Endothelial cell of umbilical vein (primary cell): ENCODE results near the gene CABLES1. TPM values are rescaled to one million over a fixed set of nuclear protein-coding genes. Genes with fewer than 3 reads are reported as not detected.

ENCODE experiments used
- BruUV-seq: library from RNA; stranded (reverse); fragments of 400-500 nt; replicated peaks from 2 replicates; lab custom pipeline; 2021; lab: Mats Ljungman, UMichigan
- CTCF ChIA-PET: fragments of 300-600, 350-600 bp; sonication (Branson Sonifier 250); formaldehyde crosslinking; loops from one replicate; lab custom pipeline; 2021; ENCODE audit warnings: antibody characterized with exemption, inconsistent platforms; lab: Charles Lee
- POLR2A ChIA-PET: fragments of 300-600, 350-600 bp; sonication (Branson Sonifier 250); formaldehyde crosslinking; loops from one replicate; lab custom pipeline; 2021; ENCODE audit warnings: antibody characterized with exemption, inconsistent platforms; lab: Charles Lee
- DNase-seq: peaks from one replicate; pipeline ENCODE4 v3.0.0-alpha.2; 2011; ENCODE audit warnings: low read depth, low spot score
- FAIRE-seq: peaks from 2 replicates; lab custom pipeline; 2011; peaks lifted over from hg19 to GRCh38; lab: Jason Lieb, UNC
- H2AFZ ChIP-seq: 2 replicates; pipeline ENCODE4 v1.6.0; 2012; ENCODE audit warnings: low read depth, low read length, control low read depth, inconsistent platforms
- H3K27ac ChIP-seq: 2 replicates; pipeline ENCODE4 v1.5.1; 2011; ENCODE audit warnings: low read depth, mild to moderate bottlenecking, control low read depth, low read length, moderate library complexity; ENCODE audit not compliant: insufficient read depth
- H3K27me3 ChIP-seq, 2 experiments: 2 replicates each; pipeline versions ENCODE4 v1.6.0 to v1.6.1; 2011; ENCODE audit warnings: low read length in 2 of 2, mixed read lengths in 1 of 2; ENCODE audit not compliant: control insufficient read depth in 2 of 2, insufficient read depth in 2 of 2
- H3K36me3 ChIP-seq, 2 experiments: 2 replicates in 1 of 2; 3 replicates in 1 of 2; pipeline ENCODE4 v1.5.1; 2011; ENCODE audit warnings: low read length in 2 of 2, mild to moderate bottlenecking in 1 of 2, moderate library complexity in 1 of 2; ENCODE audit not compliant: control insufficient read depth in 2 of 2, insufficient read depth in 2 of 2; ENCODE audit errors: extremely low read depth in 1 of 2
- H3K4me1 ChIP-seq: 3 replicates; pipeline ENCODE4 v1.5.1; 2011; ENCODE audit warnings: mild to moderate bottlenecking, low read length; ENCODE audit not compliant: control insufficient read depth, insufficient read depth; ENCODE audit errors: extremely low read depth
- H3K4me2 ChIP-seq: 2 replicates; pipeline ENCODE4 v1.6.1; 2011; ENCODE audit warnings: low read length, control low read depth, mixed read lengths; ENCODE audit not compliant: insufficient read depth
- H3K4me3 ChIP-seq, 3 experiments: fragments of 200-600 bp in 1 of 3; sonication (generic), shearing (Covaris generic) in 1 of 3; replicated peaks in 1 of 3; 2 replicates each; pipeline ENCODE4 v1.5.1; 2011 to 2016; ENCODE audit warnings: control low read depth in 3 of 3, low read length in 3 of 3, mild to moderate bottlenecking in 2 of 3, inconsistent platforms in 1 of 3, low read depth in 1 of 3, moderate library complexity in 1 of 3; ENCODE audit not compliant: insufficient read depth in 1 of 3
- H3K79me2 ChIP-seq: 2 replicates; pipeline ENCODE4 v1.6.0; 2012; ENCODE audit warnings: low read length, inconsistent platforms; ENCODE audit not compliant: control insufficient read depth, insufficient read depth
- H3K9ac ChIP-seq: replicated peaks from 2 replicates; pipeline ENCODE3; 2011; ENCODE audit warnings: low read length, control low read depth; ENCODE audit not compliant: insufficient read depth; ENCODE audit errors: extremely low read depth
- H3K9me1 ChIP-seq: replicated peaks from 3 replicates; pipeline ENCODE4 v1.6.0; 2011; ENCODE audit warnings: mild to moderate bottlenecking, low read length; ENCODE audit not compliant: control insufficient read depth, insufficient read depth; ENCODE audit errors: extremely low read depth
- H3K9me3 ChIP-seq: replicated peaks from 2 replicates; pipeline ENCODE4 v1.5.1; 2012; ENCODE audit warnings: low read length, inconsistent platforms; ENCODE audit not compliant: control insufficient read depth, insufficient read depth
- H4K20me1 ChIP-seq: replicated peaks from 2 replicates; pipeline ENCODE3; 2011; ENCODE audit warnings: mild to moderate bottlenecking, low read length; ENCODE audit not compliant: control insufficient read depth, insufficient read depth; ENCODE audit errors: extremely low read depth
- EZH2 ChIP-seq: IDR thresholded peaks from 2 replicates; pipeline ENCODE4 v1.6.1; 2012; ENCODE audit warnings: borderline replicate concordance, low read depth, mild to moderate bottlenecking, moderate library complexity, low read length, inconsistent platforms; ENCODE audit not compliant: severe bottlenecking
- FOS ChIP-seq: IDR thresholded peaks from 2 replicates; pipeline ENCODE4 v1.6.1; 2011; ENCODE audit warnings: mild to moderate bottlenecking, low read length, moderate library complexity, borderline replicate concordance; ENCODE audit not compliant: insufficient read depth
- GATA2 ChIP-seq: IDR thresholded peaks from 2 replicates; pipeline ENCODE4 v1.7.0; 2011; ENCODE audit warnings: low read depth, mild to moderate bottlenecking, moderate library complexity, mixed read lengths, low read length; ENCODE audit not compliant: insufficient read length, insufficient read depth
- JUN ChIP-seq: IDR thresholded peaks from 2 replicates; pipeline ENCODE4 v1.6.1; 2011; ENCODE audit warnings: borderline replicate concordance, low read depth; ENCODE audit not compliant: insufficient read length, insufficient read depth
- MYC ChIP-seq: IDR thresholded peaks from one replicate; pipeline ENCODE4 v1.6.1; 2011; ENCODE audit warnings: mild to moderate bottlenecking, low read depth, low read length
- POLR2A ChIP-seq: IDR thresholded peaks from 2 replicates; pipeline ENCODE4 v1.6.1; 2012; ENCODE audit warnings: low read depth, mild to moderate bottlenecking, control low read depth, low read length
- POLR2AphosphoS5 ChIP-seq: IDR thresholded peaks from 2 replicates; pipeline ENCODE4 v1.6.1; 2012; ENCODE audit warnings: low read depth, mild to moderate bottlenecking, control low read depth, low read length, moderate library complexity; ENCODE audit not compliant: insufficient read depth
- dilution Hi-C: fragments of 300-500 bp; cut with MboI; formaldehyde crosslinking; loops from one replicate; pipeline ENCODE4 v1.15.0; 2019; ENCODE audit warnings: low sequenced_read_pairs; ENCODE audit not compliant: extremely low pct_ligation_motif_present
- intact Hi-C: fragments of 100-400 bp; cut with micrococcal nuclease; formaldehyde crosslinking; loops from one replicate; pipeline ENCODE4 v1.10.0; 2022
- polyA plus RNA-seq, 4 experiments: library from polyadenylated mRNA; depleted of rRNA in 3 of 4; stranded (reverse) in 3 of 4; unstranded in 1 of 4; fragments of >200 nt; gene quantifications; 2 replicates each; pipeline versions ENCODE4 v1.2.1 to v1.2.3, GENCODE V29; 2011 to 2012; ENCODE audit warnings: missing spikeins in 1 of 4
- total RNA-seq: library from RNA; stranded (reverse); gene quantifications from 2 replicates; pipeline ENCODE4 v1.2.3, GENCODE V29; 2021
- TF ChIP-seq, protein P1 (sequence below): IDR thresholded peaks from 2 replicates; pipeline ENCODE4 v1.6.1; 2011; ENCODE audit not compliant: insufficient read depth, insufficient read length
- TF ChIP-seq, protein P2 (sequence below), 2 donors: IDR thresholded peaks; 1 replicate in 1 of 2; 2 replicates in 1 of 2; pipeline ENCODE4 v1.5.1; 2011; ENCODE audit warnings: low read length in 2 of 2, mild to moderate bottlenecking in 2 of 2, moderate library complexity in 2 of 2, control low read depth in 1 of 2, inconsistent platforms in 1 of 2, low read depth in 1 of 2; ENCODE audit not compliant: insufficient read depth in 1 of 2; ENCODE audit errors: extremely low read depth in 1 of 2

CABLES1 gene
- total and polyA plus RNA-seq, 2 donors (not counting 3 experiments of a cell fraction or from before 2014, with no cell fraction given): 40.2 to 71.1 TPM

DNA sequence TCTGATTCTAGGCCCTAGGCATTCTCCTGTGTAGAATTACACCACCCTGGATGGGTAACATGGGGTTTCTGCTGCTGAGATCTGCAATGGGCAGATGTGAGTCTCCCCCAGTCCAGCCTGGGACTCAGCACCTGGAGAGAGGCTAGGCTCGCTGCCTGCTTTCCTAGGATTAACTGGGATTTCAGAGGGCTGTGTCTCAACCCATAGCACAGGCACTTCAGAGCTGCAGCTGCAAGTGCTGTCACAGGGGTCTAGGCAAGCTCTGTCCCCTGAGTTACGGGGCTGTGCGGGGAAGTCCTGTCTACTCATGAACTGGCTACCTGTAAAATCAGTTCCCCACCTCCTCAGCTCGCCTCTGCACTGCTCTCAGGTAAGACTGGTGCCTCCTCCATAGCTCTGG, 51.5 kb downstream of the CABLES1 start:
- Histone ChIP-seq H3K27me3 (no peaks in the 10 kb centered on the region), H3K79me2 (peaks cover 15% of the 10 kb centered on the region), H3K9me1 (no peaks in the 10 kb centered on the region), H3K36me3 (peaks cover 4 to 23% of the 10 kb centered on the region in 2 experiments), H3K27ac (no peak overlapping the region), H4K20me1 (no peaks in the 10 kb centered on the region), H3K4me1 (peaks cover 12% of the 10 kb centered on the region), H3K4me3 (no peak overlapping the region), H3K4me2 (no peak overlapping the region), H3K9me3 (no peaks in the 10 kb centered on the region), H2AFZ (no peak overlapping the region), H3K9ac (no peak overlapping the region)
- no peak for FAIRE-seq
- CTCF ChIA-PET: interaction anchor here (1.0 to 1.4 kb wide), 3 partner anchors 9 to 219 kb away, joined by 3 to 4 read pairs (median 3); no protein-coding TSS in a partner anchor
- POLR2A ChIA-PET: no interaction called here
- dilution Hi-C loops: no loop called here
- BruUV-seq: no TSS peak
- no peak for DNase-seq
- intact Hi-C loops: no loop called here
- TF ChIP-seq GATA2 (no peak), FOS (no peak), MYC (no peak), POLR2A (no peak), POLR2AphosphoS5 (no peak), EZH2 (no peak), JUN (no peak)
- TF ChIP-seq, protein P1, sequence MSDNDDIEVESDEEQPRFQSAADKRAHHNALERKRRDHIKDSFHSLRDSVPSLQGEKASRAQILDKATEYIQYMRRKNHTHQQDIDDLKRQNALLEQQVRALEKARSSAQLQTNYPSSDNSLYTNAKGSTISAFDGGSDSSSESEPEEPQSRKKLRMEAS: no peak
- TF ChIP-seq, protein P2, sequence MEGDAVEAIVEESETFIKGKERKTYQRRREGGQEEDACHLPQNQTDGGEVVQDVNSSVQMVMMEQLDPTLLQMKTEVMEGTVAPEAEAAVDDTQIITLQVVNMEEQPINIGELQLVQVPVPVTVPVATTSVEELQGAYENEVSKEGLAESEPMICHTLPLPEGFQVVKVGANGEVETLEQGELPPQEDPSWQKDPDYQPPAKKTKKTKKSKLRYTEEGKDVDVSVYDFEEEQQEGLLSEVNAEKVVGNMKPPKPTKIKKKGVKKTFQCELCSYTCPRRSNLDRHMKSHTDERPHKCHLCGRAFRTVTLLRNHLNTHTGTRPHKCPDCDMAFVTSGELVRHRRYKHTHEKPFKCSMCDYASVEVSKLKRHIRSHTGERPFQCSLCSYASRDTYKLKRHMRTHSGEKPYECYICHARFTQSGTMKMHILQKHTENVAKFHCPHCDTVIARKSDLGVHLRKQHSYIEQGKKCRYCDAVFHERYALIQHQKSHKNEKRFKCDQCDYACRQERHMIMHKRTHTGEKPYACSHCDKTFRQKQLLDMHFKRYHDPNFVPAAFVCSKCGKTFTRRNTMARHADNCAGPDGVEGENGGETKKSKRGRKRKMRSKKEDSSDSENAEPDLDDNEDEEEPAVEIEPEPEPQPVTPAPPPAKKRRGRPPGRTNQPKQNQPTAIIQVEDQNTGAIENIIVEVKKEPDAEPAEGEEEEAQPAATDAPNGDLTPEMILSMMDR (IDR thresholded peaks at IDR 0.05; ENCODE audit: extremely low read depth in 1 of 2, insufficient read depth in 1 of 2, low read depth in 1 of 2, low read length in 2 of 2): no peak
